Tibial artery (tissue), 4 donors: ENCODE results near the gene OSBPL3.

Experiments
- DNase-seq, 2 donors: peaks; one replicate each; pipeline ENCODE4 v3.0.0-alpha.2; 2019
- H3K27ac ChIP-seq, 2 donors: fragments of 200-600 bp; sonication (generic) in 1 of 2; 1 replicate in 1 of 2; 2 replicates in 1 of 2; pipeline ENCODE4 v1.5.1; 2018 to 2019; ENCODE audit warnings: mild to moderate bottlenecking in 1 of 2
- H3K27me3 ChIP-seq, 2 donors: fragments of 200-600 bp; sonication (generic) in 1 of 2; one replicate each; pipeline versions ENCODE4 v1.5.1 to v1.6.0; 2016 to 2019
- H3K36me3 ChIP-seq, 3 donors: fragments of 200-600 bp; sonication (generic) in 2 of 3; one replicate each; pipeline ENCODE4 v1.5.1; 2016 to 2019; ENCODE audit warnings: mild to moderate bottlenecking in 2 of 3
- H3K4me1 ChIP-seq, 4 donors: fragments of 200-600 bp; sonication (generic) in 2 of 4; 1 replicate in 3 of 4; 2 replicates in 1 of 4; pipeline ENCODE4 v1.5.1; 2016 to 2019
- H3K4me3 ChIP-seq, 2 donors: fragments of 200-600 bp; sonication (generic) in 1 of 2; 1 replicate in 1 of 2; 2 replicates in 1 of 2; pipeline ENCODE4 v1.5.1; 2018 to 2019; ENCODE audit warnings: mild to moderate bottlenecking in 2 of 2
- H3K9me3 ChIP-seq, 3 donors: fragments of 200-600 bp; sonication (generic) in 1 of 3; one replicate each; pipeline ENCODE4 v1.5.1; 2016 to 2019
- intact Hi-C: fragments of 100-400 bp; cut with DNase I; formaldehyde crosslinking; loops from one replicate; pipeline ENCODE4 v1.15.0; 2023; ENCODE audit warnings: low total_unique reads
- TF ChIP-seq, protein P1 (sequence below), 2 experiments: fragments of 200-600 bp in 1 of 2; fragments of 450-650 bp in 1 of 2; IDR thresholded peaks; one replicate each; pipeline ENCODE4 v1.5.1; 2017 to 2019; ENCODE audit warnings: antibody characterized with exemption in 2 of 2, mild to moderate bottlenecking in 1 of 2, moderate library complexity in 1 of 2

OSBPL3 gene

DNA sequence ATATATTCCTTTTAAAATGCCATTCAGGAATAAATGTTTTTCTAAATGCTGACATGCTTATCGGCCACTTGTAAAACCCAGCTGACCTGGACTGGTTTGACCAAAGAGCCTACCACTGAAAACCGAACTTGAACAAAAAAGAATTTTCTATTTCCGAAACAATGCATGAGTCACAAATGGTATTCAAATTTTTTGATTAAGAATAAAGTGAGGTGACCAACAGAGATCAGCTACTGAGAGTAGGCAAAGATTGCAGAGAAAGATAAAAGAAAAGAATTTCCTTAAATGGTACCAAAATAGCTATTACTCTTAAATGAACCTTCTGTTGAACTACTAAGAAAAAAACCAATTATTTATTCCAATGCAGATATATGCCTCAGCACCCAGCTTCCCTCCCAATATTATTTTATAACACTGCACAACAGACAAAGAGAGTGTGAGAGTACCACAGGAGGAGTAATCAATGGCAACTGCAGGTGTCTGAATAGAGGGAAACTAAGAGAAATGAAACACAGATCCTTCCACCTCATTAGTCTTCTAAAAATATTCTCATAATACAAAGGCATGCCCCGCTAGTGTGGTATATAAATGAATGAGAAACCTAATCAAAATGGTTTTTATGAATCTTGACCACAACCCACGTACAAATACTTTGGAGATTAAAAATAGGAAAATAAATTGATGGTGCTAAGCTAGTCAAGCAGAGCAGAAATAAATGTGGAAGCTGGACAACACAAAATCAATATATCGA is 20.1 kb downstream of the OSBPL3 start:
- H3K27ac ChIP-seq = no peak overlapping the region
- intact Hi-C loops = no loop called here
- no peaks in the 10 kb centered on the region for H3K9me3 ChIP-seq
- DNase-seq = no peak
- no peaks in the 10 kb centered on the region for H3K36me3 ChIP-seq
- H3K4me1 ChIP-seq = no peaks in the 10 kb centered on the region
- H3K27me3 ChIP-seq = no peaks in the 10 kb centered on the region
- no peak overlapping the region for H3K4me3 ChIP-seq
- TF ChIP-seq, protein P1, sequence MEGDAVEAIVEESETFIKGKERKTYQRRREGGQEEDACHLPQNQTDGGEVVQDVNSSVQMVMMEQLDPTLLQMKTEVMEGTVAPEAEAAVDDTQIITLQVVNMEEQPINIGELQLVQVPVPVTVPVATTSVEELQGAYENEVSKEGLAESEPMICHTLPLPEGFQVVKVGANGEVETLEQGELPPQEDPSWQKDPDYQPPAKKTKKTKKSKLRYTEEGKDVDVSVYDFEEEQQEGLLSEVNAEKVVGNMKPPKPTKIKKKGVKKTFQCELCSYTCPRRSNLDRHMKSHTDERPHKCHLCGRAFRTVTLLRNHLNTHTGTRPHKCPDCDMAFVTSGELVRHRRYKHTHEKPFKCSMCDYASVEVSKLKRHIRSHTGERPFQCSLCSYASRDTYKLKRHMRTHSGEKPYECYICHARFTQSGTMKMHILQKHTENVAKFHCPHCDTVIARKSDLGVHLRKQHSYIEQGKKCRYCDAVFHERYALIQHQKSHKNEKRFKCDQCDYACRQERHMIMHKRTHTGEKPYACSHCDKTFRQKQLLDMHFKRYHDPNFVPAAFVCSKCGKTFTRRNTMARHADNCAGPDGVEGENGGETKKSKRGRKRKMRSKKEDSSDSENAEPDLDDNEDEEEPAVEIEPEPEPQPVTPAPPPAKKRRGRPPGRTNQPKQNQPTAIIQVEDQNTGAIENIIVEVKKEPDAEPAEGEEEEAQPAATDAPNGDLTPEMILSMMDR (IDR thresholded peaks at IDR 0.05) = no peak

- Histone ChIP-seq H3K9me3 (no peaks in the 10 kb centered on the region), H3K4me3 (no peak overlapping the region), H3K4me1 (no peaks in the 10 kb centered on the region), H3K27ac (no peak overlapping the region), H3K36me3 (no peaks in the 10 kb centered on the region), H3K27me3 (no peaks in the 10 kb centered on the region)
- intact Hi-C loops = no loop called here
- TF ChIP-seq, protein P1 (IDR thresholded peaks at IDR 0.05) = no peak
- DNase-seq = no peak
Observed at GRCh38 chr7:24958399-24958798, 21.6 kb downstream of the OSBPL3 start.

GRCh38 chr7:24956021-24956420 is 24.0 kb downstream of the OSBPL3 start:
- no peak for DNase-seq
- intact Hi-C loops = no loop called here
- Histone ChIP-seq H3K27me3 (no peaks in the 10 kb centered on the region), H3K27ac (no peak overlapping the region), H3K4me1 (no peaks in the 10 kb centered on the region), H3K9me3 (no peaks in the 10 kb centered on the region), H3K36me3 (no peaks in the 10 kb centered on the region), H3K4me3 (no peak overlapping the region)
- TF ChIP-seq, protein P1 (IDR thresholded peaks at IDR 0.05) = no peak

GRCh38 chr7:24955313-24955712 is 24.7 kb downstream of the OSBPL3 start:
- no peaks in the 10 kb centered on the region for H3K36me3 ChIP-seq
- H3K27me3 ChIP-seq = no peaks in the 10 kb centered on the region
- TF ChIP-seq, protein P1 (IDR thresholded peaks at IDR 0.05) = no peak
- intact Hi-C loops = no loop called here
- H3K9me3 ChIP-seq = no peaks in the 10 kb centered on the region
- no peak overlapping the region for H3K27ac ChIP-seq
- no peak for DNase-seq
- H3K4me1 ChIP-seq = no peaks in the 10 kb centered on the region
- no peak overlapping the region for H3K4me3 ChIP-seq

- no peak overlapping the region for H3K27ac ChIP-seq
- TF ChIP-seq, protein P1 (IDR thresholded peaks at IDR 0.05) = no peak
- H3K36me3 ChIP-seq = no peaks in the 10 kb centered on the region
- no peaks in the 10 kb centered on the region for H3K9me3 ChIP-seq
- DNase-seq = no peak
- no peaks in the 10 kb centered on the region for H3K4me1 ChIP-seq
- intact Hi-C loops = no loop called here
- H3K4me3 ChIP-seq = no peak overlapping the region
- no peaks in the 10 kb centered on the region for H3K27me3 ChIP-seq
Observed at GRCh38 chr7:24952464-24952863, 27.5 kb downstream of the OSBPL3 start.
